GM19468 (cell line): ENCODE results near the gene SPR.

Source experiments
- ATAC-seq: cut with Tn5 transposase; IDR thresholded peaks from one replicate; pipeline ENCODE4 v1.9.1; 2021; ENCODE audit warnings: mild to moderate bottlenecking, moderate library complexity, moderate number of reproducible peaks; ENCODE audit not compliant: unreplicated experiment; ENCODE audit errors: extremely low read depth

The SPR gene

DNA sequence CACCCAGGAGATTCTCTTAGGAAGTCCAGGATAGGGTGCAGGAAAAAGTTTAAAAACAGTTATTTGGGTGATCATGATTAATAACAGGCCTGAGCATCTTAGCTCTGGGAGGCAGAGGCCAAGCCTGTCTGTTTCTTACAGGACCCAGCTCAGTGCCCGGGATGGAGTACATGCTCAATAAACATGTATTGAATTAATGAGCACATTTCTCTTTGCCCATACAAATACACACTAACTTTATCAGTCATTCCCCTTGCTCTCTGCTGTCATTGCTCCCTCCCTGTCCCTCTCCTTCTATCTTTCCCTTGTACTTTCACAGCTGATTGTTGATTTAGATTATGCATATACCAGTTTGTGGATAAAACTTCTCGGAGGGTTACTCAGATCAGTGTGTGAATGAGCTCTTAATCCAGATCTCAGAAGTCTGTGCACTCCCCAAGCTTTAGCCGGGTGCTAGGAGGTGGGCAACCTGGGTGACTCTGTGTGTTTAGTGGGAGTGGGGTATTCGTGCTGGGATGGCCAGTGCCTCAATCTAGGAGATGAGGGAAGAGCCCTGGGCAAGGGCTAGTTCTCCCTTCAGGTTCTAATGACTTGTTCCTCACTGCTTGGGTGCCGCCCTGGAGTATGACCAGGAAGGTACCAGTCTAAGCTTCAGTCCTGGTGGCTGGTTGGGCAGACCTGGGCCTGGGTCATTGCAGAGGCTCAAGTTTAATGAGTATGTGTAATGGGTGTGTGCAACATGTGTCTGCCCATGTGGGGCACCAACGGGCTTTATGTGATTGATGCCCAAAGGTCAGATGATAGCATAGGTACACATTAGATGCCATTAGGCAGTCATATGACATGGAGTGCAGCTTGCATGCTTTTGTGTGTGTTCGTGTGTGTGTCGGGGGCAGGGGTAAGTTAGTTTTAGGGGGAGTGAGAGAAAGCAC lies 40.7 kb downstream of the SPR start:
- no peak for ATAC-seq

GRCh38 chr2:72929010-72929409 lies 41.8 kb downstream of the SPR start:
- no peak for ATAC-seq

DNA sequence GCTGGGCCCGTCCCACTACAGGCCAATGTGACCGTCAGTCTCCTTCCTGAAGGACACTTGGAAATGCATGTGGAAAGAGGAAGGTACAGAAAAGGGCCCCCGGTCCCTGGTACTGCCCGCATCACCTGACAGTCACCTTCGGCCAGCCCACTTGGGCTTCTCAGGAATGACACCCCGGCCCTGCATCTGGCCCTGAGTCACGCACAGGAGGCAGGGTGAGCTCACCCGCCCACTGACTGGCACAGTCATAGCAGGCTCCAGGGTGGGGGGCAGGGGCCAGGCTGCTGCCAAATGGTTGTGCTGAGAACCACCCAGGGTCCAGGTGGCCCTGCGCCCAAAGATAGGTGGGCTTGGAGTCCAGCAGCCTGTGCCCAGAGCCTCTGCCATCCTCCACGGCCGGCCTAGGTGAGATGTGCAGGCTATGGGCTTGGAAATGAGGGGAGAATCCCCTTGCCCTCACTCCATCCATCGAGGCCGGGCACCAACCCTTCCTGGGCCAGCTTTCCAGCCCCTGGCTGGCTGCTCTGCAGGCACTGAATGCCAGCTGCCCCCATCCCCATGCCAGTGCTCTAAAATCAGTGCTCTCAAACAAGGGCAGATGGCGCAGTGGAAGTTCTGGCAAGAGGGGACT lies 44.2 kb downstream of the SPR start:
- ATAC-seq: no peak

DNA sequence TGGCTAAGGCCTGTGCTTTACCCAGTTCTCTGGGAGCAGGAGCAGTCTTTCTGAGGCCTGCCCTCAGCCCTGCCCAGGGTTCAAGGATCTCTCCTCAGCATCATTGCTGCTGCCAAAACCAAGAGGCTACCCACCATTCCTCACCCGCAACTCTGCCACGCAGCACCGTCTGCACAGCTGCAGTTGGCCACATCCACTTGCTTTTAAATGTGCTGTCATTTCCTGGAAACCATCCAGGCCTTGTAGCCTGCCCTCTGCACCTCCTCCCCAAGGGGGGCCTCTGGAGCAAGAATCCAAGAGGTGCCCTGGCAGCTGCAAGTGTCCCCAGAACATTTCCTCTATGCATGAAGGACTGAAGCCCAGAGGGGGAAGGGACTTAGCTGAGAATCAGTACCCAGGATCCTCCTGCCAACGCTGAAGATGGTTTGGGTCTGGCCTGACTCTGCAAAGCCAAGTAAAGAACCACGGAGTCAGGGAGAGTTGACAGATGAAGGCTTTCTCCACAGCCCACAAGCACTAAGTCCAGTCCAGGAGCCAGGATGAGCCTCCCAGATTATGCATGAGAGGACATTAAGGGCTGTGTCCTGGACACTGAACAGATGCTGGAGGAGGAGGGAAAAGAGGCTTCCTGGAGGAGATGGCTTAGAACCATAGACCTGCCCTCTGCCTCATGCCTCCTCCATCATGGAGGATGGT lies 45.0 kb downstream of the SPR start:
- ATAC-seq: no peak

GRCh38 chr2:72932805-72933204 lies 45.6 kb downstream of the SPR start:
- no peak for ATAC-seq

- ATAC-seq: no peak
Measured at GRCh38 chr2:72933207-72933606, 46.0 kb downstream of the SPR start.

GRCh38 chr2:72933646-72934151 lies 46.5 kb downstream of the SPR start:
- ATAC-seq: no peak

GRCh38 chr2:72934683-72935610 lies 47.7 kb downstream of the SPR start:
- peak; percentile 44 for ATAC-seq

- no peak for ATAC-seq
Measured at GRCh38 chr2:72935611-72935957, 48.4 kb downstream of the SPR start.

DNA sequence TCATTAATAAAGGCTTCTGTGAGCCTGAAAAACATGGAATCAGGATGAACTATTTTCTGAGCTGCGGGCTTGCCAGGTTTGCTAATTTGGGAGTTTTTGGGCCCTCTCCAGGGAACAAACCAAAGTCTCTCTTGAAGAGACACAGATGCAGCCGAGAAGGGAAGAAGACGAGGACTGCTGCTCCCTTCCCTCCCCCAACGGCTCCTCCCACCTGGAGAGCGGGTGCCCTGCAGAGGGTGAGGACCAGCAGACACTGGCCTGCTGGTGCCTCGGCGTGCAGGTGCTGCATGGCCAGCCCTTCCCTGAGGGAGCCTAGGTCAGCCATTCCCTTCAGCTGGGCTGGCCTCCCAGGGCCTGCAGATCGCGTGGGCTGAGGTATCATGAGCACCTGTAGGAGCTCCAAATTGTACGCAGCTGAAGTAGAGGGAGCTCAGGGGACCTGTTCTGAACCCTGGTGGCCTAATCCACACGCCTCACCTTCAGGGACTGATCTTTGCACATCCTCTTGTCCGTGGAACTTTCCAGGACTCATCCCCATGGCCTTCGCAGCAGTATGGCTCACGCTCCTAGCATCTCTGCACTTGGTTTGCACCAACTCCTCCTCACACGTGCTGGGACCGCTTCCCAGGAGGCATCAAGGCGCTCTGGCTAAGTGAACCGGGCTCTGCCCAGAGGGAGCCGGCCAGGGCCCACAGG lies 49.6 kb downstream of the SPR start:
- ATAC-seq: no peak

DNA sequence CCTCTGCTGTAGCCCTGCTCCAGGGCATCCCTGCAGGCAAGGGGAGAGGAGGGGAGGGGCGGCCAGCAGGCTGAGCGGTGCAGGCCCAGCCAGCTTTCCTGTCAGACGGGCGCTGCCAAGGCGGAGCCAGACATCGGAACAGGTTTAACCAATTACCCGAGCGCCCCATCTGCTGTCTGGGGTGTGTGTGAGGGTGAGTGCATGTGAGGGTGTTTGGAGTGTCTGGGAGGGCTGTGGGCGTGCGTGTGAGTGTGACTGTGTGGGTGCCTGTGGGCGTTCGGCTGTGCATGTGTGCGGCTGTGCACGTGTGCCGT lies 50.1 kb downstream of the SPR start:
- ATAC-seq: no peak

DNA sequence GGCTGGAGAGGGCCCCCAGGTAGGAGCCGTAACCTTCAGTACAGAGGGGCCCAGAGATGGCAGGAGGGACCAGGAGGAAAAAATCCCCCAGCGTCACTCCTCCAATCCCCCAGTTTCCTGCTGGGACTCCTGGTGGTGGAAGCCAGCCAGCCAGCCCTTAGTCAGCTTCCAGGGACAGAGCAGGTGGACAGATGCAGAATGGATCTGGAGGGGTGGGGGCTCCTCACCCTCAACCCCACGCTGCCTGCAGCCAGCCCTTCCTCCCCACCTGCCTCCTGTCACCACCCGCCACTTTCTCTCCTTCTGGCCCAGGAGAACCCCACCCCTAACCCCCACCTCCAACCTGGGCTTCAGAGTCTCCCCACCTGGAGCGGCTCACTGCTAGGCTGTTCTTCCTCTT lies 51.2 kb downstream of the SPR start:
- no peak for ATAC-seq

GRCh38 chr2:72940361-72940760 lies 53.2 kb downstream of the SPR start:
- no peak for ATAC-seq

DNA sequence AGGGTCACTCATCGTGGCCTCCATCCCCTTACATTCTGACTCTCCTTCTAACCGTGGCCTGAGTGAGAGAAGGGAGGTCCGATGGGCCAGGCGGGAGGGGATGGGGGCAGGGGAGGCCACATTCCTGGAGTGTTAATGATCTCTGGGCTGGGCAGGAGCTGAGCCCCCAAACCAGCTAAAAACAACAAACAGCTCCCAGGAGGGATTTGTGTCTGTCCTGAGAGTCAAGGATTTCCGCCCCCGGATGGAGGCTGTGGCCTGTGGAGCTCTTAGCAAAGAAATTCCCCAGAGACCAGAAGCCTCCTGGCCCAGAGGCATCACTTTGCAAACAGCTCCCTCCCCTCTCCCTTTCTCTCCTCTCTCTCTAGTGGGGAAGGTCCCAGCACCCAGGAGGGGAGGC lies 53.6 kb downstream of the SPR start:
- no peak for ATAC-seq
